Ascending aorta (tissue), 2 donors: ENCODE data around the gene DDX31. TPM values are rescaled to one million over a fixed set of nuclear protein-coding genes. Genes with fewer than 3 reads are reported as not detected.

Experiments used
- DNase-seq, 2 donors: peaks; one replicate each; pipeline ENCODE4 v3.0.0-alpha.2; 2019; ENCODE audit warnings: low spot score in 2 of 2
- H3K27ac ChIP-seq, 2 donors: fragments of 200-600 bp; sonication (generic); one replicate each; pipeline ENCODE4 v1.5.1; 2016 to 2017; ENCODE audit warnings: mild to moderate bottlenecking in 1 of 2
- H3K27me3 ChIP-seq: fragments of 200-600 bp; sonication (generic); one replicate; pipeline ENCODE4 v1.5.1; 2017
- H3K36me3 ChIP-seq, 2 donors: fragments of 200-600 bp; sonication (generic); one replicate each; pipeline ENCODE4 v1.5.1; 2016
- H3K4me1 ChIP-seq, 2 donors: fragments of 200-600 bp; sonication (generic); one replicate each; pipeline ENCODE4 v1.5.1; 2016 to 2017; ENCODE audit warnings: mild to moderate bottlenecking in 1 of 2
- H3K4me3 ChIP-seq, 2 donors: fragments of 200-600 bp; sonication (generic); one replicate each; pipeline ENCODE4 v1.5.1; 2016 to 2017; ENCODE audit warnings: mild to moderate bottlenecking in 1 of 2
- H3K9me3 ChIP-seq, 2 donors: fragments of 200-600 bp; sonication (generic); one replicate each; pipeline ENCODE4 v1.5.1; 2016
- intact Hi-C: fragments of 100-400 bp; cut with DNase I; formaldehyde crosslinking; loops from one replicate; pipeline ENCODE4 v1.15.1; 2023
- total RNA-seq: library from RNA; depleted of rRNA; stranded (reverse); fragments of >200 nt; gene quantifications from one replicate; pipeline ENCODE4 v1.1.0, GENCODE V29; 2016
- TF ChIP-seq, protein P1 (sequence below), 3 experiments: fragments of 200-600 bp in 2 of 3; fragments of 450-650 bp in 1 of 3; sonication (generic) in 2 of 3; IDR thresholded peaks; one replicate each; pipeline ENCODE4 v1.5.1; 2016 to 2019; ENCODE audit warnings: antibody characterized with exemption in 3 of 3, mild to moderate bottlenecking in 1 of 3, moderate library complexity in 1 of 3

The DDX31 gene
- total RNA-seq, 1 donor from 2014 or later, result 20.4 TPM

DNA sequence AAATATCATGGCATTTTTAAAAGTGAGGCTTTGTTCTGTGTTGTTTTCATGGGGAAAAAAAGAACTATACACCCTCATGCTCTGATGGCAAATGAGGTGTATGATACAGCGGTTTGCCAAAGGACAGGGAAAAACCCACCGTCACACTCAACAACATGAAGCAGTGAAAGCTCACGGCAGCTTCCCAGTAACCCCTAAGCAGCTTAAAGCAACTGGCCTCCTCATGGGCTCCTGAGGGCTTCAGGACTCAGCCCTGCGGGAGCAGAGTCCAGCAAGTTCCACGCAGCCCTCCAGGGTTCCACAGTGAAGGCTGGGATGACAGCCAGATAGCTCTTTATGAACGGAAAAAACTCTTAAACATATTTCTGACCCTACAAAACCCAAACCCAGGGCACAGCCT lies 74.5 kb downstream of the DDX31 start:
- Histone ChIP-seq H3K4me1 (no peaks in the 10 kb centered on the region), H3K36me3 (peaks cover 18 to 58% of the 10 kb centered on the region in 2 donors), H3K27ac (no peak overlapping the region), H3K4me3 (no peak overlapping the region), H3K27me3 (peaks cover 4% of the 10 kb centered on the region), H3K9me3 (no peaks in the 10 kb centered on the region)
- no peak for DNase-seq
- TF ChIP-seq, protein P1, sequence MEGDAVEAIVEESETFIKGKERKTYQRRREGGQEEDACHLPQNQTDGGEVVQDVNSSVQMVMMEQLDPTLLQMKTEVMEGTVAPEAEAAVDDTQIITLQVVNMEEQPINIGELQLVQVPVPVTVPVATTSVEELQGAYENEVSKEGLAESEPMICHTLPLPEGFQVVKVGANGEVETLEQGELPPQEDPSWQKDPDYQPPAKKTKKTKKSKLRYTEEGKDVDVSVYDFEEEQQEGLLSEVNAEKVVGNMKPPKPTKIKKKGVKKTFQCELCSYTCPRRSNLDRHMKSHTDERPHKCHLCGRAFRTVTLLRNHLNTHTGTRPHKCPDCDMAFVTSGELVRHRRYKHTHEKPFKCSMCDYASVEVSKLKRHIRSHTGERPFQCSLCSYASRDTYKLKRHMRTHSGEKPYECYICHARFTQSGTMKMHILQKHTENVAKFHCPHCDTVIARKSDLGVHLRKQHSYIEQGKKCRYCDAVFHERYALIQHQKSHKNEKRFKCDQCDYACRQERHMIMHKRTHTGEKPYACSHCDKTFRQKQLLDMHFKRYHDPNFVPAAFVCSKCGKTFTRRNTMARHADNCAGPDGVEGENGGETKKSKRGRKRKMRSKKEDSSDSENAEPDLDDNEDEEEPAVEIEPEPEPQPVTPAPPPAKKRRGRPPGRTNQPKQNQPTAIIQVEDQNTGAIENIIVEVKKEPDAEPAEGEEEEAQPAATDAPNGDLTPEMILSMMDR (IDR thresholded peaks at IDR 0.05), result no peak
- intact Hi-C loops, result no loop called here

DNA sequence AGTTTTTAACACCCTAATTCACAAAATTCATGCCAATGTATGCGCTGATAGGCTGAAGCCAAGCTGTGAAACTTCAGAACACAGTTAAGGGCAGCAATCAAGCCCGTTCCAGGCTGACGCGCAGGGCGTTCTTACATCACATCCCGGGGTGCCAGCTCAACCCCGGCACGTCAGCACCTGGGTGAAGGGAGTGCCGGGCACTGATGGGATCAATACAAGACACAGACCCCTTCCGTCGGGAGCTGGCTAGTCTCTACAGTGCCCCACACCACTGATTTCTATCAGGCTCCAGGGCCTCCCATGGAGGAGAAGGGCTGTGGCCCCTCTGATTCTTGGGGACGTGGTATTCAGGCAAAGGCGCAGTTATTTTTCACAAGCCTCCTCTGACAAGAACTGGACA lies 75.4 kb downstream of the DDX31 start:
- H3K4me1 ChIP-seq, result no peaks in the 10 kb centered on the region
- TF ChIP-seq, protein P1 (IDR thresholded peaks at IDR 0.05), result no peak
- peaks cover 11% of the 10 kb centered on the region for H3K27me3 ChIP-seq
- no peaks in the 10 kb centered on the region for H3K9me3 ChIP-seq
- peaks cover 18 to 48% of the 10 kb centered on the region in 2 donors for H3K36me3 ChIP-seq
- DNase-seq, result no peak
- intact Hi-C loops, result no loop called here
- no peak overlapping the region for H3K4me3 ChIP-seq
- H3K27ac ChIP-seq, result no peak overlapping the region

DNA sequence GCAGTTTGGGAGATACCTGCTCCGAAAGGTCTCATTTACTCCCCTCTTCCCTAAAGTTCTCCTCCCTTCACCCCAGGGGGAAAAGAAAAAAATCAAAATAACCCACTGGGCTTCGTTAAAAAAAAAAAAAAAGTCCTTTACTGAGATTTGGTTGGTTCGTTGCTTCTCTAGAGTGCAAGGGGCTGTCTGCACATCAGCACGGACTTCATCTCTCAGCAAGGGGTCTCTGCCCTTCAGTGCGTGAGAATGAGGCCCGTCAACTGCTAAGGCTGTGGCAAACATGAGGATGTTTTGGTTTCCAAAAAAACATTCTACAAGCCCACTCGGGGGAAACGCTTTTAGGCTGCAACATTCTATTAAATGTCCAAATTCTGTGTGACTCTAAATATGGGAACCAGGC lies 77.3 kb downstream of the DDX31 start:
- Histone ChIP-seq H3K4me1 (no peaks in the 10 kb centered on the region), H3K27ac (no peak overlapping the region), H3K36me3 (peaks cover 11 to 38% of the 10 kb centered on the region in 2 donors), H3K27me3 (peaks cover 26% of the 10 kb centered on the region), H3K9me3 (no peaks in the 10 kb centered on the region), H3K4me3 (no peak overlapping the region)
- DNase-seq, result no peak
- intact Hi-C loops, result no loop called here
- TF ChIP-seq, protein P1 (IDR thresholded peaks at IDR 0.05), result no peak

DNA sequence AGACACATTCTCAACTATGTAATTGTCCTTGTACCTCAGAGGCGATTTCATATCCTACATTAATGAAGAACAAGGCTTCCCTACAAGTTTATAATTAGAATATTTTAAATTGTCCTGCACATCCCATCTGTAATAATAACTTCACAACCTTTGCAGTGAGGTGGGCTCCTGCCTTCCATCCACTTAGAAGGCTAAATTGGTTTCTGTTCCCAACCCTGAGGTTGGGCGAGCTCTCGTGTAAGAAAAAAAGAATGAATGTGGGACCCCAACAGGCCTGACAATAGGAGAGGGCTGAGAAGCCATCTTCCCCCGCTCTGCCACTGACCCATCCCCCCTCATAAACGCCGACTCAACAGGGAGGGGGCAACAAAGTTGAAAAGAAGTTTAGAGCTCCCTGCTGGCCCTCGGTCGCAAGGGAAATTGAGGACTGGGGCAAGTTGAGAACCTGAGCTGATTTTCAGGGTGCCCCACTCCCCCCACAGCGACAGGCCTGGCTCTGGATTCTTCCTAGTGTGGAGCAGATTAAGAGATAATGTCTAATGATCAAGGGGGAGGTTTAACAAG lies 78.0 kb downstream of the DDX31 start:
- TF ChIP-seq, protein P1 (IDR thresholded peaks at IDR 0.05), result no peak
- Histone ChIP-seq H3K4me1 (no peaks in the 10 kb centered on the region), H3K9me3 (no peaks in the 10 kb centered on the region), H3K27me3 (peaks cover 32% of the 10 kb centered on the region), H3K36me3 (peaks cover 8 to 32% of the 10 kb centered on the region in 2 donors), H3K27ac (no peak overlapping the region), H3K4me3 (no peak overlapping the region)
- intact Hi-C loops, result no loop called here
- no peak for DNase-seq

DNA sequence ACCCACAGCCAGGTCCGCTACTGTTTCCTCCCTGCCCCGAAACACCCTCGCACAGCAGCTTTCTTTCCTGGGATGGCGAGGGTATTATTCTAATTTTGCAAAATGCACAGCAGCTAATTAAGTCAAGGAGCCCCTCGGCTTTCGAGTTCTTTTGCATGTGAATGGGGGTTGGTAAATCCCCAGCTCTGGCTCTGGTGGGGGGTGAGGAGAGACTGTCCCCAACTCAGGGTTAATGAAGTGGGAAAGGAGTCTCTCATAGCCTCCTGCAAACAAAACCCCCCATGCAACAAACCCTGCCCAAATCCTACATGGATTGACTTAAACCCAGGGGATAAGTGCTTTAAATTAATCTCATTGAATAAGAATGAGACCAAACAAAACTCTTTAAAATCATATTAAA lies 78.5 kb downstream of the DDX31 start:
- DNase-seq, result no peak
- intact Hi-C loops, result no loop called here
- Histone ChIP-seq H3K27me3 (peaks cover 34% of the 10 kb centered on the region), H3K27ac (no peak overlapping the region), H3K36me3 (peaks cover 8 to 26% of the 10 kb centered on the region in 2 donors), H3K9me3 (no peaks in the 10 kb centered on the region), H3K4me3 (no peak overlapping the region), H3K4me1 (no peaks in the 10 kb centered on the region)
- TF ChIP-seq, protein P1 (IDR thresholded peaks at IDR 0.05), result no peak
